ACHN (cell line): ENCODE data around the gene LONP1.
"Not testable (repeated sequence)": the region's sequence is repeated elsewhere in the genome, so short reads cannot be mapped to it uniquely, and the experiment has no call there.

ENCODE experiments used
- DNase-seq: peaks from one replicate; pipeline ENCODE4 v3.0.0-alpha.2; 2015
- in situ Hi-C: cut with HindIII; loops from 2 replicates; pipeline ENCODE4 v1.10.0; 2017; ENCODE audit warnings: low sequenced_read_pairs, low pct_ligation_motif_present, low pct_unique_long_range_greater_than_20kb

The LONP1 gene

GRCh38 chr19:5696196-5697021 is 23.5 kb downstream of the LONP1 start:
- DNase-seq, result no peak

DNA sequence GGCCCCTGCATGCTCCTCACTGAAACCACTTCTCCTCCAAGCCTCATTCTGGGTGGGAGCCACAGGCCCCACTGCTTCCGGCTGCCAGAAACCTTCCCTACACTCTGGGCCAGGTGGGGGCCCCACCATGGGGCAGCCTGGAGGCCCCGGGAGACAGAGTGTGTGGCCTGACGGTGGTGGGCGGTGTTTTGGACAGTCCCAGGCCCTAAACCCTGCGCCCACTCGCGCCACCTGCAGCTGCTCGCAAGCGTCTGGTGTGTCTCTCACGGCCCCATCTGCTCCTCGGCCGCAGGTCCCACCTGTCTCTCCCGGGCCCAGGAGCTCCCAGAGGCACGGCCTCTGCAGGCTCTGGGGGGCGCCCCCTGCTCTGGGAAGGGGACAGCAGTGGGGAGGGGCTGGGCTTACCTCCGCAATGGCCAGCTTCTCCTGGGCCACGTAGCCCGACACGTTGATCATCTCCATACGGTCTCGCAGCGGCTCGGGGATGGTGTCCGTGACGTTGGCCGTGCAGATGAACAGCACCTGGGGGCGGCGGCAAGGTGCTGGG is 24.2 kb downstream of the LONP1 start:
- no peak for DNase-seq
- in situ Hi-C loops, result no loop called here

More at GRCh38 chr19:5696196-5697021, 23.5 kb downstream of the LONP1 start:
- in situ Hi-C loops, result no loop called here

GRCh38 chr19:5694956-5695648 is 24.8 kb downstream of the LONP1 start:
- in situ Hi-C loops, result no loop called here
- no peak for DNase-seq

DNA sequence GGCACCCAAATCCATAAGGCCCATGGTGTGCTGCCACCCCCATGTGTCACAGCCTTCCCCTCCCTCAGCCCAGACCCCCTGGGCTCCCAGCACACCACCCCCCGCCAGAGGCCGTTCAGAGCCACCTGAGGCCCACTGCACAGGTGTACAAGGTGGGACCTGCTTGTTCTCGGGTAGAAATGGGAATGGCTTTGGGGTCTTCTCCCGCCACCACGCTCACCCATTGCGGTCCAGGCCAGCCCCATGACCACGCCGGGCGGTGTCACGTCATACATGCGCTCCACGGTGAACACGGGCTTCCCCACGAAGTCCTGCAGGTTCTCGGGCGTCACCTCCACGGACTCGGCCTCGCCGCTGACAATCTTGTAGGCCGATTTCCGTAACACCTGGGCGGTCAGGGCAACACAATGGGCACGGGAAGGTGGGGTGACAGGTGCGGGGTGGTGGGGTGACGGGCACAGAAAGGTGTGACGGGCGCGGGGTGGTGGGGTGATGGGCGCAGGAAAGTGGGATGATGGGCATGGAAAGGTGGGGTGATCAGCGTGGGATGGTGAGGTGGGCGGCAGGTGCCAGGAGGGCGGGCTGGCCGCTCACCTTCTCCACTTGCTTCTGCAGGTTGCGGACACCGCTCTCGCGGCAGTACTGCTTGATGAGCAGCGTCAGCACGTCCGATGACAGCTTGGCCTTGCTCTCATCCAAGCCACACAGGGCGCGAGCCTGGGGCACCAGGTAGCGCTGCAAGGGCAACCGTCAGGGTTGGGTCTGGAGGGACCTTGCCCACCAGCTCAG is 25.6 kb downstream of the LONP1 start:
- in situ Hi-C loops, result no loop called here
- no peak for DNase-seq

DNA sequence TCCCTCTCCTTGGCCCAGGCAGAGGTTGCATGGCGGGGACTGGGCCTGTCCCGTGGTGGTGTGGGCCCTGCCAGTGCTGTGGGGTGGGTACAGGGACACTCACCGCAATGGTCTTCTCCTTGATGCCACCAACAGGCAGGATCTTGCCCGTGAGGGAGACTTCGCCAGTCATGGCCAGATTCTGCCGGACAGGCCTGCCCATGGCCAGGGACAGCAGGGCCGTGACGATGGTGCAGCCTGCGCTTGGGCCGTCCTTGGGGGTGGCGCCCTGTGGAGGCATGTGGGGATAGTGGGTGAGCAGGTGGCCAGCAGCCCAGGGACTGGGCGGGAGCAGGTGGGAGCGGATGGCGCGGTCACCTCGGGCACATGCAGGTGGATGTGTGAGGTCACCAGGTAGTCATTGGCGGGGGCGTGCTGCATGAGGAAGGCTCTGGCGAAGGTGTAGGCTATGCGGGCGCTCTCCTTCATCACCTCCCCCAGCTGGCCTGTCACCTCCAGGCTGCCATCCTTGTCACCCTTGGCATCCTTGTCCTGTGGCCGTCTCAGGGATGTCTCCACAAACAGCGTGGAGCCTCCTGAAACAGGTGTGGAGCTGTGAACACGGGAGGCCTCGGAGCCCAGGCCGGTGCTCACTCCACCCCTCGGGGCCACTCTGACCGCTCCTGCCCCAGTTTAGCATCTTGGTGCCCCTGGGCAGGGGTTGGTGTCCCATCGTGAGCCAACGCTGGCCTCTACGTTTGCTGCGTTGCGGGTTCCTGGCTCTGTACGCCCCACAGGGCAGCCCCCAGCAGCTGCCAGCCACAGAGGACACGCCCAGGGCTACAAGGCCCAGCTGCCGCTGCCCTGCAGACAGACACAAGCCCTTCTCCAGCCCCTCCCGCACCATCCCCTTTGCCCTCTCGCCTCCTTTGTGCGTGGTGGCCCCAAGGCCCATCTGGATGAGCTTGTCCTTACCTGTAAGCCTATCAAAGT is 26.5 kb downstream of the LONP1 start:
- DNase-seq, result no peak
- in situ Hi-C loops, result no loop called here

- in situ Hi-C loops, result no loop called here
- DNase-seq, result no peak
Observed at GRCh38 chr19:5692723-5693194, 27.2 kb downstream of the LONP1 start.

DNA sequence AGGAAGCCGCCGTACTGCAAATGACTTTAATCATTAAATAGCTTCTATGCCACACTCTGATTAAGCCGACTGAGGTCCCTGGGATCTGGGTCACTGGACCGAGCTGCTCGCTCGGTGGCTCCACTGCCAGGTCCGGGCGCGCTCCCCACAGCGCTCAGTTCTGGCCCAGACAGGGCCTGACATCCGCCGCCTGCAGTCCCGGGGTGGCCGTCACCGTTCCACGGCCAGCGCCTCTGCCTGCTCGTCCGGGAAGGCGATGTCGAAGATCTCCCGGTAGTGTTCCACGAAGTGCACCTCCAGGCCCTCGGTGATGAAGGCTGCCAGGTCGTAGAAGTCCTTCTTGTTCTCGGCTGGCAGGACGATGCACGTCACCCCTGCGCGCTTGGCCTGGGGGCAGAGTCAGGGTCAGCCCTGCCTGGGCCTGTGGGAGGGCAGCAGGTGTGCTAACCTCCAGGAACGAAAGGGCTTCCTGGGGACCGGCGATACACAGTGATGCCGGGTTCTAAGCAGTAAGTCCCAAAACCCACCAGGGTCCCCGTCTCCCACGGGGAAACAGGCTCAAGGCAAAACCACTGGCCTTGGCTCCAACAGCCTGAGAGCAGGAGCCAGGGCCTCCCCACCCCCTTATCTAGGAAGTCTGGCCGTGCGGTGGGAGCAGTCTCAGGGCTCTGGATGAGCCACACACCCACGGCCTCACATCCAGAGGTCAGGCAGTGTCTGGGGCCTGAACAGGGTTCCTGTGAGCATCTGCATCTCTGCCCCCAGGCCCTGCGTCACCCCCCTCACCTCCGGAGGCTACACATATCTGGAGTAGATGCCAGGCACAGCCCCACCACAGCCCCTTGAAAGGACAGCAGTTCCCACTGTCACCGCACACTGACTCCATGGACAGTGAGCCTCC is 27.9 kb downstream of the LONP1 start:
- in situ Hi-C loops, result no loop called here
- no peak for DNase-seq

DNA sequence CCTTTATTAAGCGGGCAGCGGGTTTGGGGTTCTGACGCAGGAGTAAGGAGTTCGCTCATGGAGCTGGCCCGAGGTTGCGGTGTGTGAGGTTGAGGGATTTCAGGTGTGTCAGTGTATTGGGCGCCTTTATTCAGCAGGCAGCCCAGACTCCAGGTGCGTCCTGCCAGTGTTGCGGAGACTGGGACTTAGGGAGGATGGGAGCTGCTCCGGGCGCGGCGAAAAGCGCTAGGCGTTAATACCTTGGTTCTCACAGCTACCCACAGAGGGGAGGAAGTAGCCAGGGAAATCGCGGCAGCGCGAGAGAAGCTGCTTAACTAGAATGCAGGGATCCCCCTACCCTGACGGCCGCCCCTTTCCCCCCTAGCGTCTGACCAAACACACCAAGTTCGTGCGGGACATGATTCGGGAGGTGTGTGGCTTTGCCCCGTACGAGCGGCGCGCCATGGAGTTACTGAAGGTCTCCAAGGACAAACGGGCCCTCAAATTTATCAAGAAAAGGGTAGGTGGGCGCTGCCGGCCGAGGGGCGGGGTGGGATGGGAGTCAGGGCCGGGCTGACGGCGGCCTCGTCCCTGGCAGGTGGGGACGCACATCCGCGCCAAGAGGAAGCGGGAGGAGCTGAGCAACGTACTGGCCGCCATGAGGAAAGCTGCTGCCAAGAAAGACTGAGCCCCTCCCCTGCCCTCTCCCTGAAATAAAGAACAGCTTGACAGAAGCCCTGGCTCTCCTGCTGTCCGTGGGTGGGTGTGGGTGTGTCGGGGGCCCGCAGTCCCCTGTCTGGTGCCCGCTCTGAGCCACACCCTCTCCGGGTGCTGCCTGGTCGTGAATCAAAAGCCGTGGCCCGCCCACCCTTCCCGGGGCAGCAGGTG is 28.8 kb downstream of the LONP1 start:
- in situ Hi-C loops, result no loop called here
- DNase-seq, result peak; percentile 21

GRCh38 chr19:5690125-5690954 is 29.6 kb downstream of the LONP1 start, which contains the start of gene RPL36:
Gene RPL36, plus strand, starts transcription at chr19:5690295. Its CDS starts 213 bp downstream, at chr19:5690508.
- in situ Hi-C loops, result no loop called here
- peak; percentile 92 for DNase-seq

DNA sequence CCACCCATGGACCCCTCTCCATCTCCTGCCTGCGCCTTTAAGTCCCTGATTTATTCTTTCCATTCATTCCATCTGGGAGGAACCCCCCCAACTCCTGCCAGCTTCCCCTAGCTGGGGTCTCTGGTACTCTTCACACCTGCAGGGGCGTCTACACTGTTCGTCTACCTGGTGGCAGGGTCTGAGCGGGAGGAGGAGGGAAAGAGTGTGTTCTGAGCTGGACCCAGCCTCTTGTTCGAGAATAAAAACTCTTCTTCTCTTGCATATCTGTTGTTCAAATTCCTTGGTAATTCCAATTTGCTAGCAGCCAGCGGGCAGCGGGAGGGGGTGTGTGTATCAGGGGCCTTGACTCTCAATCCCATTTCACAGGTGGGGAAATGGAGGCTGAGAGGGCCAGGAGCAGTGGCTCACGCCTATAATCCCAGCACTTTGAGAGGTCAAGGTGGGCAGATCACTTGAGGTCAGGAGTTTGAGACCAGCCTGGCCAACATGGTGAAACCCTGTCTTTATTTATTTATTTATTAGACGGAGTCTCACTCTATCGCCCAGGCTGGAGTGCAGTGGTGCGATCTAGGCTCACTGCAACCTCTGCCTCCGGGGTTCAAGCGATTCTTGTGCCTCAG is 31.6 kb downstream of the LONP1 start:
- in situ Hi-C loops, DNase-seq: not testable (repeated sequence)

DNA sequence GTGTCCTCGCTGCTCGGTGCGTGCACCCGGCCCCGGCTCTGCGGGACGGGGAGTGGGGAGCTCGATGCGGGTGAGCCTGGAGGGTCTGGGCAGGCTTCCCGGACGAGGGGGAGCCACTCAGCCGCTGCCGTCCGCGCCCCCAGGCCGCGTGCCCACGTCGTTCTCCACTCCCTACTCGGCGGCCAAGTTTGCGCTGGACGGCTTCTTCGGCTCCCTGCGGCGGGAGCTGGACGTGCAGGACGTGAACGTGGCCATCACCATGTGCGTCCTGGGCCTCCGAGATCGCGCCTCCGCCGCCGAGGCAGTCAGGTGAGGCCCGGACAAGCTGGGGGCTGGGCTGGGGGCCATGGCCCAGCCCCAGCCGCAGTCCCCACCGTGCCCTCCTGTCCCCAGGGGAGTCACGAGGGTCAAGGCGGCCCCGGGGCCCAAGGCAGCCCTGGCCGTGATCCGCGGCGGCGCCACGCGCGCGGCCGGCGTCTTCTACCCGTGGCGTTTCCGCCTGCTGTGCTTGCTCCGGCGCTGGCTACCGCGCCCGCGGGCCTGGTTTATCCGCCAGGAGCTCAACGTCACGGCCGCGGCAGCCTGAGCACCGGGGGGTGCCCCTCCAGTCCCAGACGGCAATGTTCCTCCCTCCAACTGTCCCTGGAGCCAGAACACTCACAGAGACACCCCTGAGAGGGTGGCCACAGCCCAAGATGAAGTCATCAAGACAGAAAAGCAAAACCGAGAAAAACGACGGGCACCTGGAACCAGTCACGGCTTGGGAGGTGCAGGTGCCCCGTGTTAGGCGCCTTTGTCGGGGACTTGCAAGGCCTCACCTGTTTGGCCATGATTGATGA is 32.4 kb downstream of the LONP1 start:
- no peak for DNase-seq
- in situ Hi-C loops, result no loop called here

- in situ Hi-C loops, result no loop called here
- peak; percentile 90 for DNase-seq
Observed at GRCh38 chr19:5686647-5687359, 33.1 kb downstream of the LONP1 start.

DNA sequence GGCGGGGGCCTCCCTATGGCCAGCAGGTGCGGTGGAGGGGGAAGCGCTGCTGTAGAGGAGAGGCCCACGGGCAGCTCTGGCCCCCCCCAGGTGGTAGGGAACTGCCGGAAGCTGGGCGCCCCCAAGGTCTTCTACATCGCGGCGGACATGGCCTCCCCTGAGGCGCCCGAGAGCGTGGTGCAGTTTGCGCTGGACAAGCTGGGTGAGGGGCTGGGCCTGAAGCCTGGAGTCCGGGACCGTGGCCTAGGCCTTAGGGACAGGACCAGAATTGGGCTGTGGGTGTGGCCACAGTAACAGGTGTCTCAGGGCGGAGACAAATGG is 33.7 kb downstream of the LONP1 start:
- no peak for DNase-seq
- in situ Hi-C loops, result no loop called here
